DND-41 (cell line): ENCODE measurements around the gene SAP25.

ENCODE experiments used
- CTCF ChIP-seq: IDR thresholded peaks from 2 replicates; pipeline ENCODE4 v1.5.1; 2012; ENCODE audit warnings: borderline replicate concordance, low read length, moderate library complexity, mild to moderate bottlenecking; ENCODE audit not compliant: poor library complexity, severe bottlenecking; ENCODE audit errors: extremely low read depth
- EZH2 ChIP-seq: IDR thresholded peaks from 3 replicates; pipeline ENCODE4 v1.6.1; 2012; ENCODE audit warnings: borderline replicate concordance, low read depth, mild to moderate bottlenecking, moderate library complexity, low read length, inconsistent platforms; ENCODE audit not compliant: severe bottlenecking

DNA sequence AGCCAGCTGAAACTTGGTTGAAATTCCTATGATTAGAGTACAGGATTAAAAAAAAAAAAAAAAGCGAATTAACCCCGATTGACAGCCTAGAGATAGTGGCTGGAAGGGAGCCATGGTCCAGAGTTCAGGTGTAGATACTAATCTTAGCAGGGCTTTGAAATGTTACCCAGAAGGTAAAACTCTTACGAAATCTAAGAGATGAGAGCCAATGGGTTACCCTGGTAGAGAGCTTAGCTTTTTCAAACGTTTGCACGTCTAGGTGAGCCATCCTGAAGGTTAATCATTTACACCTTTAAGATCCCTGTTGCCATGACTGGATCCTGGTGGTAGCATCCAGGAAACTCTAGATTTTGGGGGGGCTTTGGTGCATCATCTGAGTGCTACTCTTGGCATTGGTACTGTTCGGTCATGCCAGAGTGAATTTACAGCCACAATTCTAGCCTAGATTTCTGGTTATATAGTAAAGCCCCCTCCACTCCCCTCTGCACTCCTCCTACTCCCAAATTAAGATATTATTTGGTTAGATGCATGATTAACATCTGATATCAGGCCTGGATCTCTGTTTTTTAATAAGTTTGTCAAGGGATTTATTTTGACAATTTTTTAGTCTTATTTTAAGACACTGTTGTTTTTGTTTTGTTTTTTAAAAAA, 33.5 kb downstream of the SAP25 start:
- TF ChIP-seq CTCF = no peak
- no peak for TF ChIP-seq EZH2
